Activated naive CD4-positive, alpha-beta T cell (primary cell): ENCODE results near the gene MAP2K4.
"Not testable (repeated sequence)": the region's sequence is repeated elsewhere in the genome, so short reads cannot be mapped to it uniquely, and the experiment has no call there.

Source experiments
- DNase-seq, 4 experiments: peaks; one replicate each; lab custom pipeline; 2025; lab: John Stamatoyannopoulos, UW

MAP2K4 gene

GRCh38 chr17:12162187-12162586 is 141.5 kb downstream of the MAP2K4 start:
- not testable (repeated sequence) for DNase-seq

- DNase-seq: no peak
Observed at GRCh38 chr17:12164085-12164484, 143.4 kb downstream of the MAP2K4 start.

- DNase-seq: no peak
Observed at GRCh38 chr17:12178644-12179330, 158.1 kb downstream of the MAP2K4 start.

- no peak for DNase-seq
Observed at GRCh38 chr17:12180644-12181261, 160.1 kb downstream of the MAP2K4 start.

GRCh38 chr17:12187658-12188057 is 167.0 kb downstream of the MAP2K4 start:
- no peak for DNase-seq

GRCh38 chr17:12193144-12193735 is 172.6 kb downstream of the MAP2K4 start:
- DNase-seq: no peak
